HG03520 (cell line): ENCODE results near the gene PTPRD.

Experiments used
- ATAC-seq: cut with Tn5 transposase; IDR thresholded peaks from one replicate; pipeline ENCODE4 v1.9.1; 2021; ENCODE audit warnings: mild to moderate bottlenecking, moderate library complexity; ENCODE audit not compliant: unreplicated experiment

Gene PTPRD

DNA sequence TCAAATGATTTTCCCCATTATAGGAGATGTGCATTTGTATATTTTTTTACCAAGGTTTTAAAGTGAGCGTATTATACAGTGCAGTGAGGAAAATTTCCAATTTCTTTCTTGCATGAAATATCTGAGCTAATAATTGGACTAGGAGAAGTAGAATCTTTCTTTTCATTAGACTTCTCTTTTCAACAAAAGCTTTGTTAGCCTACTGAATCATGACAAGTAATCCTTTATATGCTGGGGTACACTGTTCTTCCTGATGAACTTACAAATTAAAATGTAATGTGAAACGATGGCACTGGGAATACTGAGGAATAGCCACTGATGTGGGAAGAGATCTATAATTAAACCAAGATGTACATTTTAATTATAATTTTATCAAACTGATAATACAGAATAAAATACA is 829.6 kb downstream of the PTPRD start:
- no peak for ATAC-seq

DNA sequence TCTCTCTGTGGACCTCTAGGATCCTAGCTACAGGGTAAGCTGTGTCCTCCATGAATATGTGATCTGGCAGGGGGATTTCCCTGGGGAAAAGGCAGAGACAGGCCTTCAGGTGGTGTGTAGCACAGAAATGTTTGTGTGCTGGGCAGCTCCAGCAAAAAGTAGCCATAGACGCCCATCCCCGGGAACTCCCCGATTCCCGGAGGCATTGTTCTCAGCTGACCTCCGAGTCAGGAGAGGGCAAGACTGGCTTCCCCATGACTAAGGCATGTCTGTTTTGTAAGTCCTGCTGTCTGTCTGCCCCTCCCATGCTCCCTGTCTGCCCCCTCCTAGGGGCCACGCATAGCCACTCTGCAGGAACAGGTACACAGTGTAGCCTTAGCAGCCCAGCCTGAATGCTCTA is 834.5 kb downstream of the PTPRD start:
- no peak for ATAC-seq

DNA sequence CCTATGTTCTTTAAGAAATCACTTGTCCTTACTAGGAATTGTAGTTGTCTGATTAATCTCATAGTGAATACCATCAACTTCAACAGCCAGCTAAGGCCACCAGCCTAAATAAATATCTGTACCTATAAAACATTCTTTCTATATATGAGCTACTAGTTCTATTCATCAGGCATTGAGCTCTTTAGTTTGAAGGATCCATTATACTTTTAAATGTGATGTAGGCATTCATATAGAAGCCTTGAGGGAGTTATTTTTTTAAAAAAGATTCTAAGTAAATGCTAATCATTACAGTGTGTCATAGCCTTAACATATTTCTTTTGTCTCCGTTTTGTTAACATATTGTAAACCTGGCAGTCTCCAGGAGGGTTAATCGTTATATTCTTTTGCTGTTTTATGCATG is 838.3 kb downstream of the PTPRD start:
- ATAC-seq, result no peak

DNA sequence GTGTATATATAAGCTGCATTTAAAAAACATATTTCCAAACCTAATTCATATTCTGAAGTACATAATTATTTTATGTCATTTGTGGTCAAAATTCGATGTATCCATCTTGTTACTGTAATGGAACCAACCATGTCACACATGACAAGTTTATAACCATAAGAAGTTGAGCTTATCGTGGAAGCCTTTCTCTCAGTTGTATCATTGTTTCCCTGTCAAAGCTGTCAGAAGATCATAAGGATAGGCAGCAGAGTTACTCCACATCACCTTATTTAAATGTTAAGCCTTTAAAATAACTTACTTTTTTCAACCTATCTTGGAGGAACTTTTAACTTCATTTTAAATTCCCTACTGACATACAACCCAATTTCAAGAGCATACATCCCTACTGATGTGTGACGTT is 841.5 kb downstream of the PTPRD start:
- ATAC-seq, result no peak

DNA sequence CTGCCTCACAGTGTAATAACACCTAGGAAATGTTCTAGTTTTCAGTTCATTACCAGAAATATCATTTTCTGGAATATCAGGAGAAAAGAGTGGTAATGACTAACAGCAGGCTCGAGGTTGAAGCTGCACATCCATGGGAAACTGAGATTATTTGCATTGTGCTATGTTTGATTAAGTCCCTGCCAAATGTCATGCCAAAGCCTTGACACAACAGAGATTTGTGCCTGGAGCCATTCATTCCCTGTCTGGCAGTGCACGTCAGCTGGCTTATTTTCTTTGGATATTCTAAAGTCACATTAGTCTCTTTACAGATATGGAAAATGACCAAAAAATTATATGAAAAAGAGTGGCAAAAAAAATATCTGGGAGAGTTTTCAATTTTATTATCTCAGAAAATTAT is 848.0 kb downstream of the PTPRD start:
- ATAC-seq, result no peak

DNA sequence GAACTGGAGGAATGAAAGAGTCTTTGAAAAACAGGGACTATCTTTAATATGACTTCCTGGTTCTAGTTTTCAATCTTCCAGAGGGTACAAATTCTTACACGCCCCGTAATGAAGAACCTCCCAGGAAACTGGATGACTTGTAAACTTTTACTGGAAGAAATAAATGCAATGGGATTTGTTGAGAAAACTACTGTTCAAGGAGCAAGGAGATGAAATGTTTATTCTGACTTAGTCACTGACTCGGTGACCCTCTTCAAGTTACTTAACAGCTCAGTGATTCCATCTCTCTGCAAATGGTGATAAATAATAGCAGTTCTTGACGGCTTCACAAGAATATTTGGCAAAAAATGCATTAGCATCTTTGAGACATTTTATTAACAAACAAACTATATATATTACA is 858.6 kb downstream of the PTPRD start:
- ATAC-seq, result no peak

DNA sequence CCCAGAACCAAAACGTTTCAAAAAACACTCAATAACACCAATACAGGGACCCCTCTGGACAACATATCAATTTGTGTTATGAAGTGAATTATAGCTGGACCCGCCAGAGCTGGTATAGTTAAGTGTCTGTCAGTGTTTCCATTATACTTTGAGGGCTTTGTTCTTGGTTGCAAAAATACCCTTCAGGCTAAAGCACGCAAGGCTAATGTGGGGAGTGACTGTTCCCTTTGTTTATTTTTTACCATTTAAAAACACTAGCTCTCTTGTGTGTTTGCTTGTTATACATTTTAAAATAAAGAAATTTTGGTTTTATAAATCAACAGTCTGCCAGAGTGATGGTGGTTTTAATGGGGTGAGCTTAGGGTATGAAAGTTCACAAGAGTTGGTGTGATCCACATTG is 859.5 kb downstream of the PTPRD start:
- no peak for ATAC-seq

DNA sequence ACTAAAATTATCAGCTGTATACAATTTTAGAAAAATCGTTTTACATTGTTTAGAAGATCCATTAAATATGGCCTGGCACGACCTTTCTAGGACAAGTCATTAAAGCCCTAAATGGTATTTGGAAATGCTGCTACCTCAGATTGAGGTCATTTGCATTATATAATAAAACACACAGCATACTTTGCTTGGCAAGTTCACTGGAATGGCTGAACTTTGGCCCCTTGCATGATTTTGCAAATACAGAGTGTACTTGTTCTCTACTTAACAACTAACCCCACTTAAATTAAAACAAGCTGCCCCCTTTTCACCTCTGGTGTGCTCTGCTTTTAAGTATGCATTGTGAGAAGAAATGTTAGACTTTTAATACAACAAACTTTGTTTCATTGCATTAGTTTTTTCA is 860.1 kb downstream of the PTPRD start:
- no peak for ATAC-seq

DNA sequence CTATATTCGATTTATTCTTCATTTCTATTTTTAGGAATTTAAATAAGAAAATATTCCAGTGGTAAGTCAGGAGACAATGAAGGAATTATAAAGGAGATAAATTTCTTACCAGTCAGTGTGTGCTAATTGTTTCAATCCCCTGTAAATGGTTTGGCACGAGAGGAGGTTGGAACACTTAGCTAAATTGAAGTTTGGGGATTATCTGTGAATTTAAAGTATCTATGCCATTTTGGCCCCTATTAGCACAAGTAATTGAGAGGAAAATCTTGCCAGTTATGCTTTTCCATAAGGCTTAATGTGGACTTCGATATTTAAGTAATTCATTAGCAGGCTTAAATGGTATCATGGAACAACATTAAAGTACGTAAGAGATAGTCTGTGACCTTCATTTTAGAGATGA is 860.8 kb downstream of the PTPRD start:
- ATAC-seq, result no peak

DNA sequence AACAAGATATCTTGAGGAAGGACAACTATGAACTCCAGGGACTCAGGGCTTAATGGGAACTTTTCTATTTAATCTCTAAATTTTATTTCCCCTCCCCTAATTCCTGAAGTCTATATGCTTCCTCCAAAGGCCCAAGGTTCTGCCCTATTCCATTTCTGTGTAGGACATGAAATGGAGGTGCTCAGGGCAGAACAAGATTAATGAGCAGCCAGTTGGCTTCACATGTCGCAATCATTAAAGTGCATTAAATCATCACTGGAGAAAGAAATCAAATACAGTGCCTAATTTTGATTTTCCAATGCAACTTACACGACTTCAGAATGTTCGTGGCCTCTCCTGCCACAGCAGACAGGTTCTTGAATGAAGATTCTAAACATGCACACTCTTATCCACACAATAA is 862.1 kb downstream of the PTPRD start:
- ATAC-seq, result no peak

DNA sequence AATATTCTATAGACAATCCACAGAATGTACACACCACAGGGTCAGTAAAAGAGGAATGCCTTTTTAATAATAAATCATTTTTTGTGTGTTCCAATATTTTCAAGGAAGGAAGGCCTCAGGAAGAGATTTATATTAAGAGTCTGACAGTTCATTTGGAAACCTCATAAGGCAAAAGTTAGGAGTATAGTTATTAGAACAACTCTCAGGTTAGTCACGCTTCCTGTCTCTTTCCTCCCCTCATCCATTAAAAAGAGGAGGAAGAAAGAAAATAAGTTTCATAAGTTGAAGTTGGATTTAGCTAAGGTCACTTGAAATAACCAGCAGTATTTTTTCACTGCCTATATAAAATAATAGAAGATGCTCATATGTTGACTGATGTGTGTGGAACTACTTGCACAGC is 863.2 kb downstream of the PTPRD start:
- ATAC-seq, result no peak

DNA sequence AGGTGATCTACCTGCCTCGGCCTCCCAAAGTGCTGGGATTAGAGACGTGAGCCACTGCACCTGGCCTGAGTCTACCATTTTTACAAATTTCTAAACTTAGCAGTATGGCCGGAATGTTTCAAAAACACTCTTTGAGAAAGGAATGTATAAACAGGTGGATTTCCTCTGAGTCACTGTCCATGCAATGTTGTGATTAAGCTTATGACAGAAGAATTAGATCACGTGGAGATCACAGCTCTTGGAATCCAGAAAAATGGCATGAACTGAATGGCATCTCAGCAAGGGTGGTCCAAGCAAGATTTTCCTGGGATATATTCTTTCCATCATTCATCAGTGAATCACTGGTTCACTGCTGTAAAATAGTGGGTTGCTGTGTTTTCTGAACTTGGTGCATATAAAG is 865.0 kb downstream of the PTPRD start:
- ATAC-seq, result no peak

DNA sequence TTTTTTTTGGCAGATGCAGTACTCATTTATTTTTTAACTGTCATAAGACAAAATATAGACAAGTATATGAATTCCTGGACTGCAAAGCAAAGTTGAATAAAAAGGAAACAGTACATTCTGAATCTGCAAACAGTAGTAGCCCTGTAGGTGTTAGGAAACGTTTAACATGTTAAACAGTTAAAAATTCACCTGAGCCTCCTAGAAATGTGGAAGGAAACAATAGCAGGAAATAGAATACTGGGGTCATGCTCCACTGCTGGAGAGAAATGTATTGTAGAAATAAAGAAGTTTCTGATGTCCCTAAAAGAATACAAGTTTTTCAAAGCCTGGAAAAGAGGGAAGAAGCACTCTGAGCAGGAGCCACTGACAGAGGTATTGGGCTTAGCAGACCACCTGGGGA is 866.0 kb downstream of the PTPRD start:
- ATAC-seq, result no peak

DNA sequence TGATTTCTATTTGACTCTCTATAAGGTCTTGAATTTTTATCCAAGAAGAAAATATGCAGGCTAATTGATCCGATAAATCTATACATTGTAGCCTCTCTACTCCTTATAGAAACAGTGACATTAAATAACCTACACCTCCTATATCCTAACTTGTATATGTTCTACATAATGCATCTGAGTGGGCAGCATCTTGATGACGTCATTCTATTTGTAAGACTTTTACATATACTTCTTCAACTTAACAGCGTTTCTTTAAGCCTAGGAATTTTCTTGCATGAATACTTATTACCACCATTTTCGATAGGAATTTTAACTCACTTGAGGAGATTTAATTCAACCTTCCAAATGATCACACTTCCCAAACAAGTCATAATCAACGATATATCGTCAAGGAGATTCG is 869.0 kb downstream of the PTPRD start:
- ATAC-seq, result no peak

DNA sequence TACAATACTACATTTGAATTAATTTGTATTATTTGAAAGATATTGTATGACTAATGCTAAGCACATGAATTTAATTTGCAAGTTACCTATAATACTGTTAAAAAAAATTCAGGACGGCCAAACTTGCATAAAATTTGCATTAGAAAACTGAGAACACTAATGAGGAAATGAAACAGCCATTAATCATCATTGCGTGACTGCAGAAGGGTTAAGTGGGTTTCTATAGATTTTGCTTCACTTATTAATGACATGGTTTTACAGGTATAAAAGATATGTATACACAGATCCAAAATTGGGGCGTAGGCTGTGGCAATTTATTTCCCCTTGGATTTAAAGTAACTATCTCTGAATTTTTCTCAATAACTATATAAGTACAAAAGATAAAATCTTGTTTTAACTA is 882.6 kb downstream of the PTPRD start:
- no peak for ATAC-seq

DNA sequence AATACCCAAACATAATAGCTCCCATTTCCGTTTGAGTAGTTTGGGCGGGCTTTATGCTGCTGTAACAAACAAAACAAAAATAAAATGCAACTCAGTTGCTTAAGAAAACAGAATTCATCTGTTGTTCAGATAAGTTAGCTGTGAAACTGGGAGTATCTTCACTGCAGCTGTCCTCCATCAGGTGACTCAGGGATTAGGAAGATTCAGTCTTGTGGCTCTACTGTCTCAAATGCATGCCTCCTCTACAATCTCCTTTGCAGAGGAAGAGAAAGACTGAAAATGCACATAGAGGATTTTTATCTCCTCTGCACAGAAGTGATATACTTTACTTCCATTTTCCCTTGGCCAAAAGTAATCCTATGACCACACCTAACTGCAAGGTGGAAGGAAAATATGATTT is 883.7 kb downstream of the PTPRD start:
- no peak for ATAC-seq

DNA sequence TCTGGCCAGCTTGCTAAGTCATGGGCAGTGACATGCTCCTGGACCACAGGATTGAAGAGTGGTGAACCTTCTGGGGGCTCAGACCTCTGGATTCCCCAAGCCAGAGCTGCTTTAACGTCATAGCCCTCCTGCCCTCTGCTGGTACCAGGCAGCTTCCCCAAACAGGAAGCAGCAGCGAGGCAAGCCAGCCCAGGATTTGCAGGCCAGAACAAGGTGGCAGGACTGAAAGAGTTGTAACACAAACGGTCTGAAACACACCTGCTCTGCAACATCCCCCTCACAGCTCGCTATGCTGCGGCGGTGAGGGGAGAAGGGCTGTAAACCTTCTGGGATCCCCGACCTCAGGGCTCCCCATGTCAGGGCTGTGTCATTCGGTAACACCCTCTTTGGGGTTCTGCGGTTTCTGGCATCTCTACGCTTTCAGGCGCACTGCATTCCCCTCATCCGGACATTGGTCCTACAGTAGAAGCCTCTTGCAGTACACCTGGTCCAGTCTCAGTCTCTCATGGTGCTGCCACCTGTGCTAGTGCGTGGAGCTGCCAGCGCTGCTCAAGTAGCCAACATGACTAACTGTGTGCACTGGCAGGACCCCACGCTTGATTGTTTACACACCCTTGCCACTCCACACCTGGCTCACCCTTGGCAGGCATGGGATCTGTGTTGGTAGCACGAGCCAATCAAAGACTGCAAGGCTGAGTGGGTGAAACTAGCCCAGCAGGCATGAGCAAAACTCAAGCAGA is 893.3 kb downstream of the PTPRD start:
- no peak for ATAC-seq

DNA sequence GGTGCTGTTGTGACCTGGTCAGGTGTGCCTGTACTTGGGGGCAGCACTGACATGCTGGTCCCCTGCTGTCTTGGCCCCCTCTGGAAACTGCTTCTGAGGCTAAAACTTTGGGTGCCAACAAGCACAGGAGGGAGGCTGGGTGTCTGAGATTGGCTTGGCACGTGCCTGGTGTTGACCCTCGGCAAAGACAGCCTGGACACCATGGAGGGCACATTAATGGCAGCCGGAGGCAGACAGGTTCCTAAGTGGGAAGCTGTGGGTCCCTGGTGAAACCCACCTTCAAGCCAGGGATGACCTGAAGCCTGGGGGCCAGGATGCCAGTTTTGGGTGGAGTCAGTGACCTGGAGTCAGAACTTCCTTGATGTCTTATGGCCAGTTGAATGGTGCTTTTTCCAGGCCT is 894.1 kb downstream of the PTPRD start:
- no peak for ATAC-seq

DNA sequence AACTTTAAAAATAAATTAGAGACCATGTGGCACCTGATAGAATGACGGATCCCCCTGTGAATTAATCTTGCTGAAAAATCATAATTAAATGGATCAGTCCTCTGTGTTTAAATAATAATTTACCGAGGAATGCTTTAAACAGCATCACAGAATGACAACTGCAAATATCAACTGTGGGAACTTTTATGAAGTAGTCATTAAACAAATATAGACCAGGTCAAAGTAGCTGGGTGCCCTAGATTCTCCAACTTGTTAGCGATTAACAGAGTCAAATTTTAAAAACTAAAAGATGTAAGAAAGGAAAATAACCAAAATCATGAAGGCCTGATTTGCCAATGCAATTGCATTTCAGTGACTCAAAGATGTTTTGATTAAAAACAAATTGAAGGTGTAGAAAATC is 933.4 kb downstream of the PTPRD start:
- no peak for ATAC-seq

DNA sequence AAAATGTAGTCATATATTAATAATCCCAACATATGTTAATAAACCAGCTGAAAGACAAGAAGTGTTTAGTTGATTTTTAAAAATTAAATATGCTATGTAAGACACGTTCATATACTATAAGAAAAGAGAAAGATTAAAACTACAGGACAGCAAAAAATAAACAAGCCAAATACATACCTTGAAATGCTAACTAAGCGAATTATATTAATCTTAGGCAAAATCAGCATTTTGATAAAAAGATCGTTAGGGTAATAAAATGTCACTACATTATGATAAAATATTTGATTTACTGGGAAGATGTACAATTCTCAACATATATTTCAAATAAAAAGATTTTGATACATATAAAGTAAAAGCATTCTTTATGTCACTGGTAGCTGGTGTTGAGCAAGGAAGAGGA is 938.3 kb downstream of the PTPRD start:
- ATAC-seq, result no peak

DNA sequence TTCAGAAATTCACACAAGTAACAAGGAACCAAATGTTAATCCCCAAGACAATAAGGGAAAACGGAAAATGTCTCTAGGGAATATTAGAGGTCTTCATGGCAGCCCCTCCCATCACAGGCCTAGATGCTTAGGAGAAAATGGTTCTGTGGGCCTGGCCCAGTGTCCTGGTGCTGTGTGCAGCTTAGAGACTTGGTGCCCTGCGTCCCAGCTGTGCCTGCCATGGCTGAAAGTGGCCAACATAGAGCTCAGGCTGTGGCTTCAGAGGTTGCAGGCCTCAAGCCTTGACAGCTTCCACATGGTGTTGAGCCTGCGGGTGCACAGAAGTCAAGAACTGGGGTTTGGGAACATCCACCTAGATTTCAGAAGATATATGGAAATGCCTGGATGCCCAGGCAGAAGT is 942.3 kb downstream of the PTPRD start:
- ATAC-seq, result no peak

DNA sequence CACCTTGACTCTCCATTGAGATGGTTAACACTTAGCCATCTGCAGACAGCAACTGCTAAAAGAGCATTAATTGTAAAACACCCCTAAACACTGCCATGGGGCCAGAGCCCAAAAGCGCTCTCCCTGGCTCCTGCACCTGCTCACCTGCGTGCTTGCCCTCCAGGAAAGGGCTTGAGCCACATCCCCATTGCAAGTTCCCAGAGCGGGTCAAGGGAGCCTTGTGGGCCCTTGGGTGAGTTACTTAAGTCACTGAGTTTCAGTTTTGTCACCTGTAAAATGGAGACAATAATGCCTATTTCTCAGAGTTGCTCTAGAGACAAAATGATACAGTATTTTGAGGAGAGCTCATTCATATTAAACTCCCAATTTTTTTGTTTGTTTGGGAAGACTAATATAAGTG is 967.8 kb downstream of the PTPRD start:
- ATAC-seq, result no peak

DNA sequence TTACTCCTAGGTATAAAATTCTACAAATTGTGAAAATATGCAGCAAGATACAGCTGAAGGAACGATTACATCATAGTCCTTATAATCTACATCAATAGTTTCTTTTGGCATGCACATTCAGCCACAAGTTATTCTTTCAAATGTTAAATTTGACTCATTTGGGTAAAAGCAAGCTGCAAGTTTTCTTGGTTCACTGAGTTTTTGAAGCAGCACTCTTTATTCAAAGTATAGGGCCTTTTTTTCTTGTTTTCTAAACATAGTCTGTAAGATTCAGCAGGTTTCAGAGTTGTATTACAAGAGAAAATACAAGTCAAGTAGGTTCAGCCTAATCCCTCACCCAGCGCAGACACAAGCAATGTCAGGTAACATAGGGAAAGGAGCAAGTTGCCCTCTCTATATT is 981.5 kb downstream of the PTPRD start:
- peak; percentile 63 for ATAC-seq
